A673 (cell line): Measurements from ENCODE around the gene PNMA8C.

ENCODE experiments used
- EZH2 ChIP-seq: fragments of 200-600 bp; sonication (generic); IDR thresholded peaks from 2 replicates; pipeline ENCODE4 v1.6.1; 2017; ENCODE audit warnings: borderline replicate concordance, low read depth, mild to moderate bottlenecking, mixed read lengths, antibody characterized with exemption, low read length; ENCODE audit not compliant: poor library complexity, severe bottlenecking
- TF ChIP-seq, protein P1 (sequence below): fragments of 300-800, 200-600 bp; sonication (generic); conservative IDR thresholded peaks from 2 replicates; pipeline ENCODE4 v1.5.1; 2017; ENCODE audit warnings: low read depth, mild to moderate bottlenecking, antibody characterized with exemption, low read length, moderate library complexity, mixed read lengths

DNA sequence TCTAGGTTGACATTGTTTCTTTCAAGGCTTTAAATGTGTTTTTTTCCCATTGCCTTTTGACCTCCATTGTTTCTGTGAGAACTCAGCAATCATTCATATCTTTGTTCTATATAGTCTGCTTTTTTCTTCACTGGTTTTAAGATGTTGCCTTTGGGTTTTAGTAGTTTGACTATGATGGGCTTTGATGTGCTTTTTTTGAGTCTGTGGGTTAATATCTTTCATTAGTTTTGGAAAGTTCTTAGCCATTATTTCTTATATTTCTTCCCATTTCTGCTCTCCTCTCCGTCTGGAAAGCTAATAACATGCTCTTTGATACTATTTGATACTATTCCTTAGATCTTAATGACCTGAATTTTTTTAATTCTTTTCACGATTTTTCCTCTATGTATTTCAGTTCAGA, 48.0 kb downstream of the PNMA8C start:
- TF ChIP-seq, protein P1, sequence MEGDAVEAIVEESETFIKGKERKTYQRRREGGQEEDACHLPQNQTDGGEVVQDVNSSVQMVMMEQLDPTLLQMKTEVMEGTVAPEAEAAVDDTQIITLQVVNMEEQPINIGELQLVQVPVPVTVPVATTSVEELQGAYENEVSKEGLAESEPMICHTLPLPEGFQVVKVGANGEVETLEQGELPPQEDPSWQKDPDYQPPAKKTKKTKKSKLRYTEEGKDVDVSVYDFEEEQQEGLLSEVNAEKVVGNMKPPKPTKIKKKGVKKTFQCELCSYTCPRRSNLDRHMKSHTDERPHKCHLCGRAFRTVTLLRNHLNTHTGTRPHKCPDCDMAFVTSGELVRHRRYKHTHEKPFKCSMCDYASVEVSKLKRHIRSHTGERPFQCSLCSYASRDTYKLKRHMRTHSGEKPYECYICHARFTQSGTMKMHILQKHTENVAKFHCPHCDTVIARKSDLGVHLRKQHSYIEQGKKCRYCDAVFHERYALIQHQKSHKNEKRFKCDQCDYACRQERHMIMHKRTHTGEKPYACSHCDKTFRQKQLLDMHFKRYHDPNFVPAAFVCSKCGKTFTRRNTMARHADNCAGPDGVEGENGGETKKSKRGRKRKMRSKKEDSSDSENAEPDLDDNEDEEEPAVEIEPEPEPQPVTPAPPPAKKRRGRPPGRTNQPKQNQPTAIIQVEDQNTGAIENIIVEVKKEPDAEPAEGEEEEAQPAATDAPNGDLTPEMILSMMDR = no peak
- TF ChIP-seq EZH2 = no peak
